RWPE1 (cell line): Measurements from ENCODE around the gene EPAS1.

ENCODE experiments used
- CTCF ChIA-PET: fragments of 350-600 bp; sonication (Branson Sonifier 250); formaldehyde crosslinking; extraction: SDS; loops from one replicate; lab custom pipeline; 2021; lab: Yijun Ruan, JAX
- POLR2A ChIA-PET: fragments of 400-600 bp; formaldehyde crosslinking; extraction: SDS; loops from one replicate; lab custom pipeline; 2020; ENCODE audit warnings: antibody characterized with exemption; ENCODE audit not compliant: low non-redundant PET; lab: Yijun Ruan, JAX
- DNase-seq: peaks from one replicate; pipeline ENCODE4 v3.0.0; 2012; ENCODE audit warnings: low spot score
- H3K27ac ChIP-seq: fragments of 450-650 bp; 2 replicates; pipeline ENCODE4 v1.5.1; 2017
- TF ChIP-seq, protein P1 (sequence below): fragments of 450-650 bp; conservative IDR thresholded peaks from 2 replicates; pipeline ENCODE4 v1.5.1; 2017; ENCODE audit warnings: low read depth, mild to moderate bottlenecking

The EPAS1 gene

DNA sequence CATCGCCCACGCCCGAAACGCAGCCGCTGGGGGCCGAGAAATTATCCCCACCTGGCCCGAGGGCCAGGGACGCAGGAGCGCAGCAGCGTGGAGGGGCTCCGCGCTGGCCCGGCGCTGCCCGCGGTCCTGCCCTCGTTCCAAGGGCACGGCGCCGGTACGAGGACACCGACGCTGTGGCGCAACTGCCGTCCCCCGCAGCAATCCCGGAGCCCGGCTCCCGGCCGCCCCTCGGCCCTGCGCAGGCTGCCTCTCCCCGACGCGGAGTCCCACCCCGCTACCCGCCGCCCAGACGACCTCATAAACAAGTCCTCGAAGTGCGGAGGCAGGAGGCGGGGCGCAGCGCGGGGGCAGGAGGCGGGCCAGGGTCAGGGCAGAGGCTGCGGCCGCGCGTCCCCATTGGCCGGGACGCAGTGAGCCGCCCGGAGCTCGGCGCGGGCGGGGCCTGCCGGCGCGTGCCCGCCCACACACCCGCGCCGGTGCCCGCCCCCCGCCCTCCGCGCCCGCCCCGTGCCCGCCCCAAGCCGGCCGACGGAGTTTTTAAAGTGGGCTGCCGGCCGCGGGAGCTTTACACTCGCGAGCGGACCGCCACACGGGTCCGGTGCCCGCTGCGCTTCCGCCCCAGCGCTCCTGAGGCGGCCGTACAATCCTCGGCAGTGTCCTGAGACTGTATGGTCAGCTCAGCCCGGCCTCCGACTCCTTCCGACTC lies at the start of gene EPAS1:
TSS of gene EPAS1 (plus strand) at position 568 of the 706 bp plus-strand sequence. CDS start 505 bp downstream, outside the sequence.
- CTCF ChIA-PET: interaction anchor here (0.6 to 1.4 kb wide), 4 partner anchors 16 to 526 kb away, joined by 3 to 5 read pairs (median 4); no protein-coding TSS in a partner anchor
- POLR2A ChIA-PET: interaction anchor here (0.5 to 1.1 kb wide), 7 partner anchors 16 to 235 kb away, joined by 3 to 8 read pairs (median 4); no protein-coding TSS in a partner anchor
- peak within 1 kb of the TSS; percentile 97 for H3K27ac ChIP-seq
- TF ChIP-seq, protein P1, sequence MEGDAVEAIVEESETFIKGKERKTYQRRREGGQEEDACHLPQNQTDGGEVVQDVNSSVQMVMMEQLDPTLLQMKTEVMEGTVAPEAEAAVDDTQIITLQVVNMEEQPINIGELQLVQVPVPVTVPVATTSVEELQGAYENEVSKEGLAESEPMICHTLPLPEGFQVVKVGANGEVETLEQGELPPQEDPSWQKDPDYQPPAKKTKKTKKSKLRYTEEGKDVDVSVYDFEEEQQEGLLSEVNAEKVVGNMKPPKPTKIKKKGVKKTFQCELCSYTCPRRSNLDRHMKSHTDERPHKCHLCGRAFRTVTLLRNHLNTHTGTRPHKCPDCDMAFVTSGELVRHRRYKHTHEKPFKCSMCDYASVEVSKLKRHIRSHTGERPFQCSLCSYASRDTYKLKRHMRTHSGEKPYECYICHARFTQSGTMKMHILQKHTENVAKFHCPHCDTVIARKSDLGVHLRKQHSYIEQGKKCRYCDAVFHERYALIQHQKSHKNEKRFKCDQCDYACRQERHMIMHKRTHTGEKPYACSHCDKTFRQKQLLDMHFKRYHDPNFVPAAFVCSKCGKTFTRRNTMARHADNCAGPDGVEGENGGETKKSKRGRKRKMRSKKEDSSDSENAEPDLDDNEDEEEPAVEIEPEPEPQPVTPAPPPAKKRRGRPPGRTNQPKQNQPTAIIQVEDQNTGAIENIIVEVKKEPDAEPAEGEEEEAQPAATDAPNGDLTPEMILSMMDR: no peak
- peak; percentile 93 for DNase-seq

DNA sequence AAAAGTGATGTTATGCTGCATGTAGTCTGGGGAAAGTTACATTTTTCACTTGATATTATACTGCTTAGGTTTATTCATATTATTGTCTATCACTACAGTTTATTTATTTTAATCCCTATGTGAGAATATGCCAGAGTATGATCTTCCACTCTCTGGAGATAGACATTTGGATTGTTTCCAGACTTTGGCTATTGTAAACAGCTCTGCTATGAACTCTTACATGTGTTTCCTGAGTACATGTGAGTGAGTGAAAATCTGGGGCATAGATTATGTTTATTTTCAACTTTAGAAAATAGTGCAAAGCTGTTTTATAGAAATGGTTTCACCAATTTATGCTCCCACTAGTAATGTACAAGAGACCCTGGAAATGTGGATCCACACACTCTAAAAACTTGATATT lies 49.0 kb upstream of the EPAS1 start:
- POLR2A ChIA-PET: no interaction called here
- CTCF ChIA-PET: no interaction called here

DNA sequence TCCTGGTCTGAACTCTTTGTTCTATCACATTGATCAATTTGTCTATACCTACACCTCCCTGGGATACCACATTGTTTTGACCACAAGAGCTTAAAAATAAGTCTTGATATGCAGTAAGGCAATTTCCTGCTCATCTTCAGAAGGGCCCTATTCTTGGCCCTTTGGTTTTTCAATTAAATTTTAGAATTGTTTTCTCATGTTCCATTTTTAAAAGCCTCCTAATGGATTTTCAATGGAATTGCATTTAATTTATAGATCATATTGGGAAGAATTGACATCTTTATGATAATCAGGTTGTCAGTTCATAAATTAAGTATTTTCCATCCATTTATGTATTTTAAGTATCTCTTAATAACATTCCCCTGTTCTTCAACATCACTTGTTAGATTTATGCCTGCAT lies 47.6 kb upstream of the EPAS1 start:
- no peak for DNase-seq
- TF ChIP-seq, protein P1: no peak
- ChIA-PET POLR2A (no interaction called here), CTCF (interaction anchor here (0.5 kb wide), 1 partner anchor 15 kb away, joined by 3 read pairs; no protein-coding TSS in a partner anchor)
- H3K27ac ChIP-seq: no peak overlapping the region

More for the DNA sequence above, 49.0 kb upstream of the EPAS1 start:
- DNase-seq: no peak
- no peak overlapping the region for H3K27ac ChIP-seq
- TF ChIP-seq, protein P1: no peak

DNA sequence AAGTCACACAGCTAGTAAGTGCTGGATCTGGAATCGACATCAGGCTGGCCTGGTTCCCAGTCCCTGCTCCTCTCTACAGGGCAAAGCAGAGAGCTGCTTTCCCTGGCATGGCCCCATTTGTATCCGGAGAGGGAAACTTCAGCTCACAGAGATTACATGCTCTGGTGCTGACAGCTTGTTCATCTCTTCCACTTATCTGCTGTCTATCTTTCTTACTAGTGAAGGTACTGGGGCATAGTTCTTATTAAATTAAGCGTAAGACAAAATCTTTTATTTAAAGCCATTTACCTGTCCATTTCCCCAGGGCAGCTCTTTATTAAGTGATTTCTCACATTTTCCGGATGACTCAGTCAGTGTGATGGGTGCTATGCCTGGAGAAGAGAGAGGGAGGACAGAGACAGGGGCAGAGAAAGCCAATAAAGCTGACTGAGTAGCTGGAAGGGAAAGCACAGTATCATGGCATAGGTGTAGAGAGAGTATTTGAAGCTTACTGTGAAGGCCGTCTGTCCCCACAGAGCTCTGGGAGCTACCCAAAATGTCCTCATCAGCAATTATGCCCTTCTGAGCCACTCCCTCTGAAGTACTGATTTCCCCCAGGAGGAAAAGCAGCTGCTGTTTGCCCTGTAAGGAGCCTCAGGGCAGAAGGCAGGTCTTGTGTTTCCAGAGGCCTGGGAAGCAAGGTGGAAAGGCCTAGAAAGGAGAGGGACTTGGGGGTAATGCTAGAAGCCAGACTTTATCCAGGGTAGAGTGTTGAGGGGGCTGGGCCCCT lies 44.1 kb upstream of the EPAS1 start:
- POLR2A ChIA-PET: no interaction called here
- TF ChIP-seq, protein P1: no peak
- H3K27ac ChIP-seq: no peak overlapping the region
- DNase-seq: peak; percentile 57
- CTCF ChIA-PET: interaction anchor here (0.6 to 0.9 kb wide), 5 partner anchors 10 to 793 kb away, joined by 3 to 5 read pairs (median 3); no protein-coding TSS in a partner anchor

DNA sequence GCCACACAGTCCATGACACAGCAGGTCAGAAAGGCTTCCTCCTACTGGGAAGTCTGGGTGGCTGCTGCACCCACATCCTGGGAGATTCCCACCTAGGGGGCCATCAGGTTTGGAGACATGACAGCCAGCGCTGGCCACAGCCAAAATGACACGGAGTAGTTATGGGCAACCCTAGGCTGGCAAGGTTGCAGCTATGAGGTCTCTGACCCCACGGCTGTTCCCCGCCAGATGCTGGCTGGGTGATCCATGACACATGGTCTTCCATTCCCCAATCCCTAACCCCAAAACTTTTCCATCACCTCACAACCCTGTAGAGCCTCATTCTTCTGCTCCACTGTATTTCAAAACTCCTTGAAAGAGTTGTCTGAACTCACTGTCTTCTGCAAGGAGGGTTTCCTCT lies 42.7 kb upstream of the EPAS1 start:
- CTCF ChIA-PET: no interaction called here
- POLR2A ChIA-PET: no interaction called here
- DNase-seq: no peak
- TF ChIP-seq, protein P1: no peak
- H3K27ac ChIP-seq: no peak overlapping the region

DNA sequence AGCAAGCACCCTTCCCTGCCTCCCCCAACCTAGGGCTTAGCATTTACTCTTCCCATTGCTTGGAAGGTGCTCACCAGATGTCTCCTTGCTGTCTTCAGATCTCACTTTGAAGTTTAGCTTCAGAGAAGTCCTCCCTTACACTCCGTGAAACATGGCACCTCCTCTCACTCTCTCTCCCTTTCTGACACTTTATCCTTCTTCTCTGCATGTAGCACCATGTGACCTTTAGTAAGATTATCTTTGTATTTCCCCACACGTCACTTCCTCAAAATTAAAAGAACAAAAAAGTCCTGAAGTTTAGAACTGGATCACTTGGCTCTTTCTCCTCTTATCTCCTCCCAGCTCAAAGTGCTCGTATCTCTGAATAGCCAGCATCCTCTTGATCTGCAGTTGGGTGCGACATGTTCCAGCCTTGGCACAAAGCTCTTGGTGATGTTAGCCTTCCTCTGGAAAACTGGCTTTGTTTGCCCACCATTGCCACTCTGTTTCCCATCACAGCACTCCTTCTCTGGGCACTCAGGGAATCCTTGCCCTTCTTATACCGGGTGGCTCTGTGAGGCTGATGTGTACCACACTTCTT lies 40.6 kb upstream of the EPAS1 start:
- ChIA-PET CTCF (interaction anchor here (0.6 kb wide), 1 partner anchor 382 kb away, joined by 3 read pairs; no protein-coding TSS in a partner anchor), POLR2A (no interaction called here)
- TF ChIP-seq, protein P1: no peak
- no peak overlapping the region for H3K27ac ChIP-seq
- DNase-seq: no peak
